KG1 (cell line): Measurements from ENCODE around the gene ZNF710.
"Not testable (repeated sequence)": the region's sequence is repeated elsewhere in the genome, so short reads cannot be mapped to it uniquely, and the experiment has no call there.

Experiments used
- DNase-seq: peaks from one replicate; lab custom pipeline; 2025; lab: John Stamatoyannopoulos, UW

The ZNF710 gene

DNA sequence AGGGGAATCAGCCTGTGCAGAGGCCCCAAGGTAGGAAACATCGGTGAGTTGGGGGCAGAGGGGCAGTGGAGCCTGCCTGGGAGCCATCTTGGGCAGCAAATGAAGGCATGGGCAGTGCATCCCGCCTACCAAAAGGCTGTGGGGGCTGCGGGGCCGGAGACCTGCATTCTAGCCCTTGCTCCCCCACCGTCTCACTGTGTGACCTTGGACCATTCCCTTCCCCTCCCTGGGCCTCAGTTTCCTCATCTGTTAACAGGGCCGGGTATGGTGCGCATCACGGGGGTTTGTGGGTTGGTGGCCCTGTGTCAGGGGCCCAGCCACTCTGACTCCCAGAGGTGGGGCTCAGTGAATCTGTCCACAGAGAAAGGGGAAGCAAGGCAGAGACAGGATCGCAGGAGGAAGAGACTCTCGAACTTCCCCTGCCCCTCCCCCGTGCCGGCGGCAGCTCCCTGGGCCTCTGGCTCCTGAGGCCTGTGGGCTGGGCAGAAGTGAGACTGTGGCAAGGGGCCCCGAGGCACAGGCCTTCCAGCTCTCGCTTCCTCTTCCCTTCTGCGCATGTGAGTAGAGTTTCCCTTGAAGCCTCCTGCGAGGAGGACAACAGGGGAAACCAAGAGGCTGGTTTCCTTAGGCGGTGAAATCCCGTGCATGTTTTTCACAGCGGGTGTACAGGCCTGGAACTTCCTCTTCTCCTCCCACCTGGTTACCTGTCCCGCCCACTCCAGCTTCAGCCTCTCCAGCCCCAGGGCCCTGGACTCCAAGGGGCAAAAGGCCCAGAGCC, 58.3 kb downstream of the ZNF710 start:
- DNase-seq, result peak; percentile 80

DNA sequence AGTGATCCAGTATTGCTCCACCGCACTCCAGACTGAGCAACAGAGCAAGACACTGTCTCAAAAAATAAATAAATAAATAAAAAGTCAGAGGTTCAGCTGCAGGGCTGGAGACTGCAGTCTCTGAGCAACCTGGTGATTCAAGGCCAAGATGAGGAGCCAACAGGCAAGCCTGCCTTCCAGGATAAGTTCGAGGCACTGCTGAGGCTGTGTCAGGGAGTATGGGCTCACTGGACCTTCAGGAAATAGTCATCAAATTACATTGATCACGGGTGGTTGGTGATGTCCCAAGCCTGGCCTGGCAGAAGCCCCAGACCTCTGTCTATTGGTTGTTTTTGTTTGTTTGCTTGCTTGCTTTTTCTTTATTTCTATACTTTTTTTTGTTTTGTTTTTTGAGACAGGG, 59.7 kb downstream of the ZNF710 start:
- no peak for DNase-seq

DNA sequence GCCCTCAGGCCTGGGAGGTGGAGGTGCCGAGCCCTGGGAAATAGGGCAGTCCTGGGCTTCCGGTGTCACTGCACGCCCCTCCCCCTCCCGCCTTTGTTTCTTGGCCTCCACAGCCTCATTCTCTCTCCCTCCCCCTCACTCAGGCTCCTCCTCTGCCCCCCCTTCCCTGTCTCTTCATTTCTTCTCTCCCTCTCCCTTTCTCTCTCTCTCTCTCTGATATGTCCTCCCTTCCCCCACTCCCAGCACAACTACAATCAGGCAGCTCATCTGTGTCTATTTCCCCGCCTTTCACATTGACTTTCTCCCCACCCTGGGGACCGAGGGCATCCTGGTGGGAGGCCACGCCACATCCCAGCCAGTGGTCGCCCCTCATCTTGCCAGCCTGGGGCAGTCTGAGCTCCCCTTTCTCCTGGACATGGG, 60.9 kb downstream of the ZNF710 start:
- no peak for DNase-seq

DNA sequence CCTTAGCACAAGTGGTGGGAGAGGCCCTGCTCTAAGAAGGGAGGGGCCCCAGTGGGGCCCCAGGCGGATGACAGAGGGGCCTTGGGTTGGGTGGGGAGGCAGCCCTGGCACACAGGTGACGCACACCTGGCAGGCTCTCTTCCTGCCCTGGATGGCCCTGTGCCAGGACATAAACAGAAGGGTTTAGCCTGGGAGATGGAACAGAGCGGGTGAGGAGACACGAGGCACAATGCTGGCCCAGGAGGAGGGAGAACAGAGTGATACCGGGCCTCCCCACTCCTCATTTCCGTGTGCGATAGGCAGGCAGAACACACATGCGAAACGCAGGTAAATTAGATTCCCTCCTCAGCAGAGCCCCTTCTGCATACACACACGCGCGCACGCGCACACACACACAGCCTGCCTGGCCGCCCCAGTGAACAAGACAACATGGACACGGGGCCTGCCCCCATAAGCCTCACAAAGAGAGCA, 61.4 kb downstream of the ZNF710 start:
- no peak for DNase-seq

GRCh38 chr15:90062973-90063769, 62.0 kb downstream of the ZNF710 start:
- no peak for DNase-seq

DNA sequence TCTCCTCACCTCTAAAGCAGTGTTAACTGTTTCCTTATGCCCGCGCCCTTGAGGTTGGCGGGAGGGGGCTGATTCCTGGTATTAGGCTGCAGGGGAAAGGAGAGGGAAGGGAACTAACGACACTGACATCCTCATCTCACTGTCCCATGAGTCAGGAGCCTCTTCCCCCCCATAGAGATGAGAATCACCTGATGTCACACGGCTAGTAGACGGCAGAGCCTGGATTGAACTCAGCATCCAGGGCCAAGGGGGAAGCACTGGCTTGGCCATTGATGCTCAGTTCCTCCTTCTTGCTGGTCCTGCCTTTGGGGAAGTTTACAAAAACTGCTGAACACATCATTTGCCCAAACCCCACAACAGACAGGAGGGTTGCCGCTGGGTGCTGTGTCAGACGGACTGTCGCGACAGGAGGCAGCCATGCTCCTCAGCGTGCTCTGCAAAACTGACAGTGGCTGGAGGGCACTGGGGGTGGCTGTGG, 62.7 kb downstream of the ZNF710 start:
- peak; percentile 60 for DNase-seq

DNA sequence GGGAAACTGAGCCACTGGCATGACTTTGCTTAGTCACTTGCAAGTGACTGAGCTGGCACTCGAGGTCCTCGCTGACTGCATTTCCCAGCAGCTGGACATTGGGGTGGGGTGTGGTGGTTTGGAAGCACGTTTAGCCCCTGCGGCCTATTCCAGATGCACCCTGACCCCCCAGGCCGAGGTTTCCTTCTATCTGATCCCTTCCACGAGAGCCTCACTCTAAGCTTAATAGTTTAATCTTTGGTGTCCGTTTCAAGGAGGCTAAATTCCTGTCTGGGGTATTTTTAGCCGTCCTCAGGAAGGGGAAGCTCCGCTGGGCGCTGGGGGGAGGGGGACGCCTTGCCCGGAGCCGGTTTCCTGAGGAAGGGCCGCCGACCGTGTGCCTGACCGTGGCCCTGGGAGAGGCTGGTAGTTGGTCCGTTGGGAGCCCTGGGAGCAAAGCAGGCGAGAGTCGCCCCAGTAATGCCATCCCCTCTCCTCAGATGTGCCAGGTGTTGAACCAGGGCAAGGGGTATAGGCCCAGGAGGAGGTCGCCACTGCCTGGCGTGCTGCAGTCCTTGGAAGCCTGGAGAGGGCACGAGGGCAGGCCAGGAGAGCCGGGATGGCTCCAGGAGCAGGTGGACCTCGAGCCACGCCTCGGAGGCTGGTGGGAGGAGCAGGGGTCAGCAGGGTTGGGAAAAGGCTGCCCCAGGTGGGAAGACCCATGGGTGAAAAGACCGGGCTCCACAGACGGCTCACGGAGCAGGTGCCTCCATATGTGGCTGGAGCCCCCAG, 64.0 kb downstream of the ZNF710 start:
- no peak for DNase-seq

DNA sequence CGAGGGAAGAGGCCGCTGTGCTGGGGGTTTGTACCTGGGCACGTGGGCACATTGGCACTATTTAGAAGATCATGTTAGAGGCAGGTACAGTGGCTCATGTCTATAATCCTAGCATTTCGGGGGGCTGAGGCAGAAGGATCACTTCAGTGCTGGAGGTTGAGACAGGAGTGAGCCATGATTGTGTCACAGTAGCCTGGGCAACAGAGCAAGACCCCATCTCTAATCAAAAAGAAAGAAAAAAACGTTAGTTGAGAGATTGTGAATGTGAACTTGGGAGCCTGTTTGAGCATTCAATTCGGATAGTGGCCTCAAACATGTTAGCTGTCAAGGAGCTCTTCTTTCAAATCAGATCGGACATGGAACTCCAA, 64.5 kb downstream of the ZNF710 start:
- no peak for DNase-seq

- no peak for DNase-seq
Observed at GRCh38 chr15:90067181-90067952, 66.2 kb downstream of the ZNF710 start.

DNA sequence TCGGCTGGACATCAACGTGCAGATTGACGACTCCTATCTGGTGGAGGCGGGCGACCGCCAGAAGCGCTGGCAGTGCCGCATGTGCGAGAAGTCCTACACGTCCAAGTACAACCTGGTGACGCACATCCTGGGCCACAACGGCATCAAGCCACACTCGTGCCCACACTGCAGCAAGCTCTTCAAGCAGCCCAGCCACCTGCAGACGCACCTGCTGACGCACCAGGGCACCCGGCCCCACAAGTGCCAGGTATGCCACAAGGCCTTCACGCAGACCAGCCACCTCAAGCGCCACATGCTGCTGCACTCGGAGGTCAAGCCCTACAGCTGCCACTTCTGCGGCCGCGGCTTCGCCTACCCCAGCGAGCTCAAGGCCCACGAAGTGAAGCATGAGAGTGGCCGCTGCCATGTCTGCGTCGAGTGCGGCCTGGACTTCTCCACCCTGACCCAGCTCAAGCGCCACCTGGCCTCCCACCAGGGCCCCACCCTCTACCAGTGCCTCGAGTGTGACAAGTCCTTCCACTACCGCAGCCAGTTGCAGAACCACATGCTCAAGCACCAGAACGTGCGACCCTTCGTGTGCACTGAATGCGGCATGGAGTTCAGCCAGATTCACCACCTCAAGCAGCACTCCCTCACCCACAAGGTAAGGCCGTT, 67.0 kb downstream of the ZNF710 start:
- no peak for DNase-seq

- DNase-seq, result not testable (repeated sequence)
Observed at GRCh38 chr15:90070623-90071022, 69.5 kb downstream of the ZNF710 start.

- peak; percentile 78 for DNase-seq
Observed at GRCh38 chr15:90071220-90071807, 70.2 kb downstream of the ZNF710 start.

DNA sequence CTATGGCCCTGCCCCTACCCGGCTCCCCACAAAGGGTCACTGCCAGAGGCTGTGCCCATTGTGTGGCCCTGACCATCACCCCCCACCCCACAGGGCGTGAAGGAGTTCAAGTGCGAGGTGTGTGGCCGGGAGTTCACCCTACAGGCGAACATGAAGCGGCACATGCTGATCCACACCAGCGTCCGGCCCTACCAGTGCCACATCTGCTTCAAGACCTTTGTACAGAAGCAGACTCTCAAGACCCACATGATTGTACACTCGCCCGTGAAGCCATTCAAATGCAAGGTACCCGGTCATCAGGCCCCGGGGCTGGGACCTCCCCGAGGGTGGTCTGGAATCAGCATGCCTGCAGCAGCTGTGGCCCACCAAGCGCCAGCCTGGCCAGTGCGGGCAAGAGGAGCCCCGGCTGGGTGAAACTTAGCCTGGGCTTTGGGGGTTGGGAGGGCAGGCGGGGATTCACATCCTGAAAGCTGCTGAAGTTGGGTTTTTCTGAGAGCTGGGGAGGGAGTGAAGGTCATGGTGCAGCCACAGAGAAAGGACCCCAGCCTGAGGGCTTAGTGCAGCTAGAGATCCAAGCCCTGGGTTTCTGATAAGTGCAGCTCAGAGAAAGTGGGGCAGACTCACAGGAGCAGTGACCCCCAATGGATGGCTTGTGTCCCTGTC, 72.0 kb downstream of the ZNF710 start:
- no peak for DNase-seq

DNA sequence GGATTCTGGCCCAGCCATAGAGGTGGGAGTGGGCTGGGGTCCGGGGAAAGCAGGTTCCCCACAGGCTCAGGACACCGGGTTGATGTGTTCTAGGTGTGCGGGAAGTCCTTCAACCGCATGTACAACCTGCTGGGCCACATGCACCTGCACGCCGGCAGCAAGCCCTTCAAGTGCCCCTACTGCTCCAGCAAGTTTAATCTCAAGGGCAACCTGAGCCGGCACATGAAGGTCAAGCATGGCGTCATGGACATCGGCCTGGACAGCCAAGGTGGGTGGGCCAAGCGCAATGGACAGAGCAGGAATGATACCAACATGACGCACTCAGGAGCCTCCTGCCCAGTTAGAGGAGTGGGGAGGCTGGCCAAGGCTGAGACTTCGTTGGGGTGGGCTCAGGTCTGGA, 72.9 kb downstream of the ZNF710 start:
- DNase-seq, result no peak

DNA sequence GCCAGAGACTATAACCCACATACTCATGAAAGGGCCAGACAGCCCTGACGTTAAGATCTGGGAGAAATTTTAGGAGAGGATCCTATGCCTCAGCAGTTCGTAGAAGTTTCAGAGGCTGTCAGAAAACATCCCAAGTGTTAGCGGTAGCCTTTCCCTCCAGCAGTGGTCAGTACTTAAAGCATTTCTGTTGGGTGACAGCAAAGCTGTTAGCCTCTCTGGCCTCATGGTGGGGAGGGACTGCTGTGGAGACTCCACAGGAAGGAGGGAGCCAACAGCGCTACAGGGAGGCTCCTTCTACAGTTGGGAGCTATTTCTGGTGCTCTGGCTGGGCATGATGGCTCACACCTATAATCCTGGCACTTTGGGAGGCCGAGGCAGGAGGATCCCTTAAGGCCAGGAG, 73.8 kb downstream of the ZNF710 start:
- no peak for DNase-seq

DNA sequence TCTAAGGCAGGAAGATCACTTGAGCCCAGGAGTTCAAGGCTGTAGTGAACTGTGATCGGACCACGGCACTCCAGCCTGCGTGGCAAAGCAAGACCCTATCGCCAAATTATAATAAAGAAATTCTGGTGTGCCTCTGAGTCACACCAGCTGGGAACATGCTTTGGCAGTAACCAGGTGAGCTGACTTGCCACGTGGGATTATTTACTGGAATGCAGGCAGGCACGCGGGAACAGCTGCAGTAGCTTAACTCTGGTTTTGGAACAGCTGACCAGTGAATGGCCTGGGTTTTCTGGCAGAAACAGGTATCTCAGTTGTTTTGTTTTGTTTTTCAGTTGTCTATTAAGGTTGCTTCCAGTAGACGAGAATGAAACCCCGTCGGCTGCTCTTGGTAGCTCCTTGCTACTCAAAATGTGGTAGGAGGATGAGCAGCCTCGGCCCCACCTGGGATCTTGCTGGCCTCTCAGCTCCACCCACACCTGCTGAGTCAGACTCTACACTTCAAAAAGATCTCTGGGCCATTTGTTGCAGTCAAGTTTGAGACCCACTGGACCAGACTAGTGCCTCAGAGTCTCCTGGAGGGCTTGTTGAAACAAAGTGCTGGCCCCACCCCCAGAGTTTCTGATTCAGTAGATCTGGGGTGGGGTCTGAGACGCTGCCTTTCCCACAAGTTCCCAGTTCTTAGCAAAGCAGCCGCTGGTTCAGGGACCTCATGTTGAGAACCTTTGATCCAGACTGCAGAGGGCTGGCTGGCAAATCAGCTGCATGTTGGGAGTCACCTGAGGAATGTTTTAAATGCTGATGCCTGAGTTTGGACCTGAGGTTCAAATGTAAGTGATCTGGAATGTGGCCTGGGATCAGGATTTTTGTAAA, 74.5 kb downstream of the ZNF710 start:
- DNase-seq, result no peak

DNA sequence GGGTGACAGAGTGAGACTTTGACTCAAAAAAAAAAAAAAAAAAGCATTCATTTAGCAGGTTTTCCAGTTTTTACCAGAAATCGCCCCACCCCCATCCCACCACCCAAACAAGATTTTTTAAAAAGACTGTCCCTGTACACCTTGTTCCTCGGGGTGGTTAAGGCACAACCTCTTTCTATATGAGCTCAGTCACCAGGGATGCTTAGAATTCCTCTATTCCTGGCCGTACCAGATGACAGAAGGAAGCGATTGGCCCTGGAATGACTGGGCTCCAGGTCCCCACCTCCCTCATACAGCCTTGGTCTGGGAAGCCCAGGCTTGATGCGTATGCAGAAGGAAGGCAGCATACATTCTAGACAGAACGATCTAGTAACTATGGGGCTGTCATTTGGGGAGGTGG, 75.6 kb downstream of the ZNF710 start:
- DNase-seq, result no peak

DNA sequence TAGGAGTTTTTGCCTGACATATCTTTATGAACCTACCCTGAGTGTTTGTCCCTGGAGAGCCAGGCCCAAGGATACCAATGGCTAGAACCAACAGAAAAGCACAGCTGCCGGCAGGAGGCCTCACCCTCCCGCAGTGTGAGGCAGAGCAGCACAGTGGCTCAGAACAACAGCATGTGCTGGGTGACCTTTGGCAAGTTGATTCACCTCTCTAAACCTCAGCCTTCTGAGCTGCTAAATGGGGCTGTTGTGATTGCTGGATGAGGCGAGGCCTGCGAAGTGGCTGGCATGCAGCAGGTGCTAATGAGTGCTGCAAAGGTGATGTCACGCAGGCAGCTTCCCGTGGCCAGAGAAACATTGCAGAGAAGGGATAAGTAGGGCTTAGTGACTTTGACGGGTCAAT, 77.8 kb downstream of the ZNF710 start:
- DNase-seq, result no peak
